Prostate gland (tissue), 2 donors: ENCODE data around the gene CCDC28A.

Experiments used
- CTCF ChIP-seq, 4 experiments: fragments of 200-600 bp in 2 of 4; fragments of 450-650 bp in 2 of 4; sonication (generic) in 2 of 4; IDR thresholded peaks; 1 replicate in 3 of 4; 2 replicates in 1 of 4; pipeline ENCODE4 v1.5.1; 2016 to 2019; ENCODE audit warnings: antibody characterized with exemption in 4 of 4, mild to moderate bottlenecking in 2 of 4, moderate library complexity in 2 of 4
- POLR2A ChIP-seq: fragments of 450-650 bp; IDR thresholded peaks from one replicate; pipeline ENCODE4 v1.6.1; 2016; ENCODE audit warnings: antibody characterized with exemption, mild to moderate bottlenecking

GRCh38 chr6:138806889-138807288 is 33.3 kb downstream of the CCDC28A start:
- TF ChIP-seq POLR2A (no peak), CTCF (IDR thresholded peaks at IDR 0.05) (no peak)
